GM18951 (cell line): Measurements from ENCODE around the gene CHSY3.

Experiments used
- POLR2A ChIP-seq: IDR thresholded peaks from 4 replicates; pipeline ENCODE4 v1.6.1; 2011; ENCODE audit warnings: mild to moderate bottlenecking; ENCODE audit not compliant: insufficient read length, insufficient read depth; ENCODE audit errors: extremely low read depth
- in situ Hi-C: fragments of 300-500 bp; cut with MboI; formaldehyde crosslinking; loops from one replicate; pipeline ENCODE4 v1.12.0; 2022; ENCODE audit warnings: low sequenced_read_pairs, mixed read lengths, inconsistent platforms; ENCODE audit not compliant: unreplicated experiment

CHSY3 gene

DNA sequence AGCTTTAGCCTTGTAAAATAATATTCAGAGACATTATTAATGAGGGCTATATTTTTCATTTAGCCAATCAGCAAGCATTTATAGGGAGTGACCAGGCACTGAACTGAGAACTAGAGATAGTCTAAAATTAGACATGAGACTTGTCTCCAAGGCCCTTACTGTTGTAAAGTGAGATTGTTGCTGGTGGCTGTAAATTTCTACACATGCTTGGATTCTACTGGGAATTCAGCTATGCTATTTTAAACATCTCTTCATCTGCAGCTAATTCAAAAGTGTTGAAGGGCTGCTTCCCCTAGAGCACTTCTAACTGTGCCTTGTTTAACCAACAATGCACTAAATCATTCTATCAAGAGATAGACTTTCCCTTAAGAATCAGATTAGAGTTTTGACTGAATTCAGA is 67.4 kb downstream of the CHSY3 start:
- TF ChIP-seq POLR2A = no peak
- in situ Hi-C loops = no loop called here

DNA sequence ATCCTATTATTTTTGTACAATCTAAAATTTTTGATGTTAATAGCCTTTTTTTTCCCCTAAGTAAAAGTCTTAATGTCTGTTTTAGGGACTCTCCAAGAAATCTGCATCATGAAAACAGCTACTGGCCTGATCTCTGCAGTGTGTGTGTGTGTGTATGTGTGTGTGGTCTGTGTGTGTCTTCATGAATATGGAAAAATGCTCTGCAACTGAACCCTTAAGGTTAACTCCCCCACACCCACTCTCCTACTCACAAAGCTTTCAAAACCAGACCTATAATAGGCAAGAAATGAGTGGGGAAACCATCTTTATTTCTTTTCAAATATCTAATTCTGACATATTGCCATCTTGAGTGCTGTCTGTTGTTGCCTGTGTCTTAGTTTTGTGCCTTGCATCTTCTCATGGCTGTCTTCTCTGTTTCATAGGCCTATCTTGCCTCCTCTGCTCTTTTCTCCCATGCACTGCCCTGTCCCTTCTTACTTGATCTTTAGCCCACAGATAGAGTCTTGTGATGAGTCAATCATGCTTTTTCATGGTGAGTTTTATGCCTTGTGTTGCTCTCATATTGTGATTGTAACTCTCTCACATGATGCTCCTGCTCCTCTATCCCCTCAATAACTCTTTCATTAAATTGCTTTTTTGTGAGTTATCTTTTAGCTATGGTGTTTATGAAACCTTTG is 68.3 kb downstream of the CHSY3 start:
- TF ChIP-seq POLR2A = no peak
- in situ Hi-C loops = no loop called here

DNA sequence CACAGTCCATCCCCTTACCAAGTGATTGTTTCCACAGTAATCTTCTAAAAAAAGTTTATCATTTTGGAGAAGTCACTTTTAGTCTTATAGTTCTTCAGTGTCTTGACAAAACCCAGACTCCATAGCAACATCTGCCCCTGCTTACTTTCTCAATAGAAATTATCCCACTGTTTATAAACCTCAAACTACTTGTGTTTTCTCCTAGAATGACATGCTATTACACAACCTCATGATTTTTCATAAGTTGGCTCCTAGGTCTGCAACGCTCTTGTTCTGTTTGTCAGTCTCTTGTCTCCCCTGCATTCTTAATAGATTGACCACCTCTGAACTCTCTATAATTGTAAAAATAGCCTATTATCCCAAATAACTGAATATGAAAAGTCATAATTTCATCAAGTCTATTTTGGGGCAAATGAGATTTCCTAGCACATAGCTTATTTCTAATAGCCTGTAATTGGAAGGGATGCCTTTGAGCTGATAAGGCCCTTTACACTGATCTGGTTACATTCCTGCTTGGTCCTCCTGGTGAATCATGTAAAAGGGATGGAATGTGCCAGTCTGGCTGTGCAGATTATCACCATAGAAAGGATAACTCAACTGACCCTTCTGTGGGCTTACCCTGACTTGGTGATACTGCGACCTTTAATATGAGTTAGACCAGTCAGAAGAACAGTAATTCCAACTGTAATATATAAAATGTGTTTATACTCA is 69.6 kb downstream of the CHSY3 start:
- TF ChIP-seq POLR2A = no peak
- in situ Hi-C loops = no loop called here

DNA sequence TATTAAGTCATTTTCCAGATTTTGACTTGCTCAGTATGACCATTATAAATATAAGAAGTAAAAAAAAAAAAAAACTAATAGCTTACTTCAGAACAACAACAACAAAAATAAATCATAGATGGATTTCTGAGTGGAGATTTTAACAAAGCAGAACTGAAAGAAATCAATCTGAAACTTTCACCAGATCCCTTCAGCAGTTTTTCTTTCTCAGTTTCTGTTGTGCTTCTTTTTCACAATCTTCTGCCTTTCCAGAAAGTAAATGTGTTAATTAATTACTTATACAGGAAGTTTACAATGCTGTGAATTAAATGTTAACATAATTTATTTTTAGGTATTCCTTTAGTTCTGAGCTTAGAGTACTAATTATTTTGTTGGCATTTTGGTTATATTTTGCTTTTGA is 73.5 kb downstream of the CHSY3 start:
- in situ Hi-C loops = no loop called here
- TF ChIP-seq POLR2A = no peak

DNA sequence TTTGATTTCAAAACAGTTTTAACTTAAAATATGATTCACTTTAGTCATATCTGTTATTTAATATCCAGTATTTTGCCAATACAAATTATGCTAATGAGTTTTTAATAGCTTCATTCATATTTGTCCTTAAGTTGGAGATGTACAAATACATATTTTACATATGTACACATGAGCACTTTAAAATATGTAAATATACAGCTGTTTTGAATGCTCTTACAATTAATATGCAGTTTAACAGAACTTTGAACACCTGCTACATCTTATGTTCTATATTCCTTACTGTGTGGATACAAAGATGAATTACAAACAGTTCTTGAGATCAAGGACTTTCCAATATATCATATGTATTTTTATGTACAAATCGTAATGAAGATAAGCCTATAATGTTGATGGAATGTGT is 74.0 kb downstream of the CHSY3 start:
- no peak for TF ChIP-seq POLR2A
- in situ Hi-C loops = no loop called here

DNA sequence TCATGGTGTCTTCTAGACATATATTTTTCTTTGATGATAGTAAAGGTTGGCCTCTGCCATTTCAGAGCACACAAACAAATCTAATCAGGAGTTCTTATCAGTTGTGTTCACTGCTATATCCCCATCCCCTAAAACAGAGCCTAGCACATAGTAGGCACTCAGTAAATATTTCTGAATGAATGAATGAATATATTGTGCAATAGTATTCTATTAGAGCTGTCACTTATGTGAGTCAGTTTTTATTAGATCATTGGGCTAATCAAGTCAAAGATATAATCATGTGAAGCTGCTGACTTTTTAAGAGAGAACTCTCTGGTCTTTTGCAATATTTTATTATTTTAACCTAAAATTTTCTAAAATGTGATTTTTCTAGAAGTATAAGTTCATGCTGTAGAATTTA is 84.2 kb downstream of the CHSY3 start:
- in situ Hi-C loops = no loop called here

DNA sequence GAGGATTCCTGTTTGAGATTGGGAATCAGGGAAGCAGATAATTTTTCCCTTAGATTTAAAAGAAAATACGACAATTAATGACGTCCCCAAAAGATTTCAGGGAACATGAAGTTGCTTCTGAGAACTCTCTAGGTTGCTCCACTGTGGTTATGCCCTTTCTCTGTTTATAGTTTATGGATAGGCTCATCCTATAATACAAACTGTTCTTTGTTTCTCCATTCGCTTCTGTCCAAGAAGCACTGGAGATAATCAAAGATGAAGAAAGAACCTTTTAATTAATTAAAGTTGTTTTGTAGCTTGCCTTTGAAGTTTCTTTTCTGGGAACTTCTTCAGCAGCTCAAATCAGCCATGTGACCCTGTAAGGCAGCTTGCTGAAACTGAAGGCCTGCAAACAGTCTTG is 87.5 kb downstream of the CHSY3 start:
- in situ Hi-C loops = no loop called here
- no peak for TF ChIP-seq POLR2A

More for the DNA sequence above, 84.2 kb downstream of the CHSY3 start:
- TF ChIP-seq POLR2A = no peak

DNA sequence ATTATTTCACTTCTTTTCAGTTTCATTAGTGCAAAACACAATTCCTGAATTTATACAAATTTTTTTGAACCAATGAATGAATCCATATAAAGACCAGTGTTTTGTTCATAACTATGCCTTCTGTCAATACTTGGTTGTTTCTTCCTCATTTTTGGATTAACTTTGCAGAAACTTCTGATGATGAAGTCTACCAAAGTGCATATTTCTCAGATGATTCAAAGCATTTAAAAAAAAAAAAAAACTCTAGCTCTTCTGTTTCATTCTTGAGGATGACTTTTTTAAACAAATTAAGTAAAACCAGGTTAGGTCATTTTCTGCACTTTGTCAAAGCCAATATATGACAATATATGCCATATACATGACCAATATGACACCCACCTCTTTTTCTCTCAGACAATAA is 92.6 kb downstream of the CHSY3 start:
- in situ Hi-C loops = no loop called here
- no peak for TF ChIP-seq POLR2A

DNA sequence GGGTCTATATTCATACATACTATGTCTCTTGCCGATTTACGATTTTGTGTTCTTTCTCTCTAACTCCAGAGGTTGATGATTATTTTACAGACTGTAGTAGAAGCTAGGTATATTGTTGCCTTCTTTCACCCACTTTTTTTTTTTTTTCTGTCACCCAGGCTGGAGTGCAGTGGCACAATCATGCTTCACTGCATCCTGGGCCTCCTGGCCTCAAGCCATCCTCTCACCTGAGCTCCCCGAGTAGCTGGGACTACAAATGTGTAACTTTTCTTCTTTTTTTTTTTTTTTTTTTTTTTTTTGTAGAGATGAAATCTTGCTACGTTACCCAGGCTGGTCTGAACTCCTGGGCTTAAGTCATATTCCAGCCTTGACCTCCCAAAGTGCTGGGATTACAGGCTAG is 96.2 kb downstream of the CHSY3 start:
- in situ Hi-C loops = no loop called here
- no peak for TF ChIP-seq POLR2A

DNA sequence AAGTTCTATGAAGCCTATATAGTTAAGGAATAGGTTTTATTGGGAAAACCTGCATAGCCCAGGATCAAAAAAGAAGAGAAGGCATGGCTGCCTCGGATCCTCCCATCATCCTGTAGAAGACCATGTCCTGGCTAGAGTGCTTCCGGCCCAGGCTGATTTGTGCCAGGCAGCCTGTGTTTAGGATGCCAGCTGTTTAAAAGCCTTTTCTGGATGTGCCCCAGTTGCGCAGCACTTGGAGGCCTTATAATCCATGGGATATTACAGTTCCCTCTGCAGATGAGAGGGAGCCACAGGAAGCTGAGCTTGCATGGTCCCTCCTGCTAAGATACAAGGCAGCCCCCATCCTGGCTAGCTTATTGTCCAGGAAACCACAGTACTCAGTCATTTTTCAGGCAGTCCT is 97.9 kb downstream of the CHSY3 start:
- in situ Hi-C loops = no loop called here
- TF ChIP-seq POLR2A = no peak

DNA sequence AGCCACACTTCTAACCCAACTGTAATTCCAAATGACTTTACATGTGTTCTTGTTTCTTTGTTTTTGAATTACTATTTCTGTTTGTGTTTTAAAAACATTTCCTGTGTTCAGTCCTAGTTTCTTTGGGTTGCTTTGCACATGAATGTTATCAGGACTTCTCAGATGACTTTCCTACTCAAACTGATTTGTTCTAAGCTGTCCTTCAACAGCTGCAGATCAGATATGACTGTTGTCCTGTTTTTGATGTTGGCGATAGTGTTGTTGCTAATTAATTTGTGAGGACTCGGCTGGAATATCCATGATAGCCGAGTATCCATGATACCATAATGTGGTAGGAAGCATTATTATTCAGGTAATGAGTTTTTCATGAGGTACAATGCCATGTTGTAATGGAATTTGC is 98.6 kb downstream of the CHSY3 start:
- in situ Hi-C loops = no loop called here
- no peak for TF ChIP-seq POLR2A

DNA sequence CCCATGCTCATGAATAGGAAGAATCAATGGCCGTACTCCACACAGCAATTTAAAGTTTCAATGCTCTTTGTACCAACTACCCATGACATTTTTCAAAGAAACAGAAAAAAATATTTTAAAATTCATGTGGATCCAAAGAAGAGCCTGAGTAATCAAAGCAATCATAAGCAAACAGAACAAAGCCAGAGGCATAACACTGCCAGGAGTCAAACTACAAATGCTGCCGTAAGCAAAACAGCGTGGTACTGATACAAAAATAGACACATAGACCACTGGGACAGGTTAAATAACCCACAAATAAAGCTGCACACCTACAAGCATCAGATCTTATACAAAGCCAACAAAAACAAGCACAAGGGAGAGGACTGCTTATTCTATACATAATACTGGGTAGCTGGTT is 107.7 kb downstream of the CHSY3 start:
- in situ Hi-C loops = no loop called here

DNA sequence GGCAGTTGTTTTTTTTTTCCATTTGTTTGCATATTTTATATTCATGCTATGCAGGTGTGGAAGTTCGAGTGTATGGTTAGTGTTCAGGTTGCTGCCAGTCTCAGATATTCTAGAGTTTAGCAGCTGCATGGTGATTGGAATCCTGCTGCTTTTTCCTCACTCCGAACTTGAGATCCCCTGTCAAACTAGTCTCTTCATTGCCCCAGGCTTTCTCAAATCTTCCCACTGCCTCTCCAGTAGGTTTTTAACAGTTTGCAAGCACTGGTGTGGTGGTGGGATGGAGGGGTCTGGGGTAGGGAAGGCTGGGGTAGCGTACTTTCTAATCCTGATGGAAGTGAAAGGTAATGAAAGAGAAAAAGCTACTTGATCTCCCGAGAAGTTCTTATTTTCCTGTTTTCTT is 112.9 kb downstream of the CHSY3 start:
- in situ Hi-C loops = no loop called here
- TF ChIP-seq POLR2A = no peak

More for the DNA sequence above, 107.7 kb downstream of the CHSY3 start:
- no peak for TF ChIP-seq POLR2A

DNA sequence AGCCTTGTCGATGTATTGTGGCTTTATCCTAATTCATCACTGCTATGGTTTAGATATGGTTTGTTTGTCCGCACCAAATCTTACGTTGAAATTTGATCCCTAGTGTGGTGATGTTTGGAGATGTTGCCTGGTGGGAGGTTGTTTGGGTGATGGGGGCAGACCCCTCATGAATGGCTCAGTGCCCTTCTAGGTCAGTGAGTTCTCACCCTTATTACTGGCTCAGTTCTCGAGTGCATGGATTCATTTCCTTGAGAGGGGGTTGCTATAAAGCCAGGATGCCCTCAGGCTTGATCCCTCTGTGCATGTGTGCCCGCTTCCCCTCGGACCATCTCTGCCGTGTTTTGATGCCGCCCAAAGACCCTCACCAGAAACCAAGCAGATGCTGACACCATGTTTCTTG is 114.4 kb downstream of the CHSY3 start:
- no peak for TF ChIP-seq POLR2A
- in situ Hi-C loops = no loop called here
